Stimulated activated CD8-positive, alpha-beta memory T cell treated with anti-CD3 and anti-CD28 coated beads, Interleukin-7, amount 100 ng/mL, for 24 hours (primary cell): ENCODE results near the gene COPS6.

Experiments used
- DNase-seq: peaks from one replicate; pipeline ENCODE4 v3.0.0-alpha.2; 2020; ENCODE audit warnings: low read depth

The COPS6 gene

DNA sequence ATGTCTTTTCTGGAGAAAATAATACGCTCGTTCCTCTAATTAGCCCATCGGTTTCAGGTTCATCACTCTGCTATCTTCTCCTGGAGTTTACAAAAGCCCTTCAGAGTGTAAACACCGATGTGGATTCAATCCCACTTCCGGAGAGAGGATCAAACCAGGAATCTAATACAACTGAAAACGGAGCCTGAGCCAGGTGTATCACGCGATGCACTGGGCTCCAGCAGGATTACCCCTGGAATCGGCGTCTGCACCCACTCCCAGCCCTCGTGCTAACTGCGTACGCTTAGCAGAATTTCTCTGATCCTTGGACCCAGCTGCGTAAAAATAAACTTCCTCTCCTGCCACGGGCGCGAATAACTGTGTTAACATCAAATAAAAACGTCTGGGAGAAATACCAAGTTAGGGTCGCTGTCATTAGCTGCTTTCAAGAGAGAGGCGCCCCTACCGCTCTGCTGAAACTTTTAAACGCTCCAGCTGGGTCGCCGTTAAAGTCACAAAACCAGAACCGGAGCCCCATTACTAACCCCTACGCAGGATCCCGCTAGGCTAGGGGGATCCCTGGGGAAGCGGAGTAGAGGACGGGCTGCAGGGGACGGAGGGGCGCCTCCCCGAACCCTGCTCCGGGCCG is 7.7 kb upstream of the COPS6 start:
- no peak for DNase-seq

- peak; percentile 94 for DNase-seq
These were observed 7.2 kb upstream of the COPS6 start, which contains the start of gene ZNF3 for GRCh38 chr7:100081535-100082102. ZNF3 (minus strand) TSS chr7:100081723; CDS start chr7:100077357, 4,366 bp downstream.

DNA sequence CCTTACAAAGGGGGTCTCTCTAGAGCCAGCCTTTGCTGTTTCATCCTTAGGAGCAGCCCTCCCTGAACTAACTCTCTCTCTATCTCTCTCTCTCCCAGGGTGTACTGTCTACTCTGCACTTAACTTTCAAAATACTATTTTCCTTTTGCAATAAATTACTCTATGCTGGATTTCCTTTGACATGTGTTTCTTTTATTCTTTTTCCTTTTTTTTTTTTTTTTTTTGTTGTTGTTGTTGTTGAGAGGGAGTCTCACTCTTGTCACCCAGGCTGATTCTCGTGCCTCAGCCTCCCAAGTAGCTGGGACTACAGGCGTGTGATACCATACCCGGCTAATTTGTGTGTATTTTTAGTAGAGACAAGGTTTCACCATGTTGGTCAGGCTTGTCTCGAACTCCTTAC is 5.8 kb upstream of the COPS6 start:
- DNase-seq = no peak

DNA sequence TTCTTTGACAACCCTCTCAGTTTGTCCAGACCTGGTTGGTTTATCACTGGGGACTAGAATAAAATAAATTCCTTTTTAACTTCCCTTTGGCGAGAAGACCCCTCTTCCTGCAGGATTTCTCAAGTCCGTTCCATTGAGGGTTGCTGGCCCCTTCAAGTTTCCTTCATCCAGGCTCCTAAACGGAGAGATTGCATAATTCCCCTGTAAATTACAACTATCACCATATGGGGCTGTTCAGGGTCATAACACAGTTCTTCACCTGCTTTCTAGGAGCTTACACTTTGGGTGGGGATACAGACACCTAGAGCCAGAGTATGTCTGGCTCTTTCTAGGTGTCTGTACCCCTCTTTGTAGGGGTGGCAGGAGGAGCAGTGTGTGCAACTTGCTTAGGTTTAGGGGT is 3.3 kb upstream of the COPS6 start:
- DNase-seq = no peak

DNA sequence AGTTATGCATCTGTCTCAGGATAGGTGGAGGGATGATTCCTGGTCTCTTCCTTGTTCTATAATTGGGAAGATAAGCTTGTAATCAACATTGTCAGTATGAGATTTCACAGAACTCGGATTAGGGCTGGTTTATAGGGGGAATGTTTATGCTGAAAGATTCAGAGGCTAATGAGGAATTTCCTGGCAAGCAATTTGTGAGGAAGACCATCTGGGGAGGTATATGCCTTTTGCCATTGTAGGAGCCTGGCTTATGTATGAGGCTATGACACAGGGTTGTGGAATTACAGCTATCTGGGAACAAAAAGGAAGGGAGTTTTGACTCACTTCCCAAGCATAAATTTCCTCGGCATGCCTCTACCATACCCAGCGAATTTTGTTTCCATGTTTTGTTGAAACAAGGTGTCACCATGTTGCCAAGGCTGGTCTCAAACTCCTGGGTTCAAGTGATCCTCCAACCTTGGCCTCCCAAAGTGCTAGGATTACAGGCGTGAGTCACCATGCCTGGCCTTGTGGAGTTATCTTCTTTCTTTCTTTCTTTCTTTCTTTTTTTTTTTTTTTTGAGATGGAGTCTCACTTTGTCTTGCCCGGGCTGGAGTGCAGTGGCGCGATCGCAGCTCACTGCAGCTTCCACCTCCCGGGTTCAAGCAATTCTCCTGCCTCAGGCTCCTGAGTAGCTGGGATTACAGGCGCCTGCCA is 1.6 kb upstream of the COPS6 start:
- DNase-seq = no peak

DNA sequence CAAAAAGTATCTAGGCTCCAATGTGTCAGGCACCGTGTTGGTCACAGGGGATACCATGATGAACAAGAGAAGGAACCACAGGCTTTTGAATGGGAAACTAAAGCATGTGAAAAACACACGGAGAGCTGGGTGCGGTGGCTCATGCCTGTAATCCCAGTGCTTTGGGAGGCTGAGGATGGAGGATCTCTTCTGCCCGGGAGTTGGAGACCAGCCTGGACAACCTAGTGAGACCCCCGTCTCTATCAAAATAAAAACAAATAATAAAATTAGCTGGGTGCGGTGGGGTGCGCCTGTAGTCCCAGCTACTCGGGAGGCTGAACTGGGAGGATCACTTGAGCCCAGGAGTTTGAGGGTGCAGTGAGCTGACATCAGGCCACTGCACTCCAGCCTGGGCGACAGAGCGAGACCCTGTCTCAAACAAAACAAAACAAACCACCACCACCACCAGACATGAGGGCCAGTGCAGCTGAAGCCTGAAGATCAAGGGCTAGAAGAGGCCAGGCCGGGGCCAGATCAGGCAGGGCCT is 611 bp upstream of the COPS6 start:
- no peak for DNase-seq

GRCh38 chr7:100089458-100090196 is 858 bp downstream of the COPS6 start:
- DNase-seq = no peak

GRCh38 chr7:100090527-100091410 is 2.0 kb downstream of the COPS6 start:
- no peak for DNase-seq

GRCh38 chr7:100091411-100092181 is 2.8 kb downstream of the COPS6 start:
- no peak for DNase-seq

GRCh38 chr7:100093054-100093453 is 4.3 kb downstream of the COPS6 start:
- DNase-seq = no peak

DNA sequence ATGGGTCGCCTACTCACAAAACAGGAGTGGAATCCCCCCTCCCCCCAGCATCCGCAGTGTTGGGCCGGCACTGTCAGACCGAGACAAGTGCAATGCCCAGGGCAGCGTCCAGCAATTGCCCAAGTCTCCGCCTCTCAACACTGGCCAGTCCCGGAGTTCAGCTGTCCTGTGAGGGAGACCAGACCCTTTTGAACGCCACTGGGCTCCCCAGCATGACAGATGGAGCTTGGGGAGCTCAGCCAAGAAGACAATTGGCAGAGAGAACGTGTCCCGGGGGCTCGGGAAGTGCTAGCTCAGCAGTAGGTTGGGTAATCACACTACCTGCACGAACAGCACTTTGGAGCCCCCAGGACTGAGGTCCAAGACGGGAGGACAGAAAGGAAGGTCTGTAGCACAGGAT is 4.7 kb downstream of the COPS6 start:
- no peak for DNase-seq

DNA sequence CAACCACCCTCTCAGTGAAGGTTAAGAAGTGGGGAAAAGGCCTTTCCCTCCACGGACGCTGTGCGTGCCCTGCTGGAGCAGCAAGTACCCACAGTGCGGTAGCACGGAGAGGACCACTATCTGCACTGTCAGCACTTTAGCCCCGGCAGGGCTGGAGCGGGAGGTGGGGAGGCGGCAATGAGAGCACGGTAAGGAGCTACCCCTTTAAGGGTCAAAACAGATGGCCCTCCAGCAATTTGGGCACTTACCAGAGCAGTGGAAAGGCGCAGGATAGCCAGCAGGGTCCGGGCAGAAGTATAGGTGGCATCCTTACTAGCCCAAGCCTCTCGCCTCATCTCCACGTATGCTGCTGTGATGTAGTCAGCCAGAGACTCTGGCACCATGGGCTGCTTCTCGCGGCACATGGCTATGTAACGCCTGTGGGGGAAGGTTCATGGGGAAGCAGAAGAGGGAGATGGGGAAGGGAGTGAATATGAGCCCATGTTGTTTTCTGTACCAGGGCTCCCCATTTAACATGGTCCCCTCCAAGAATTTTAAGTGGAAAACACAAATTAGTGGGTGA is 5.2 kb downstream of the COPS6 start:
- no peak for DNase-seq

- DNase-seq = no peak
These were observed 6.5 kb downstream of the COPS6 start for GRCh38 chr7:100095289-100095688.

DNA sequence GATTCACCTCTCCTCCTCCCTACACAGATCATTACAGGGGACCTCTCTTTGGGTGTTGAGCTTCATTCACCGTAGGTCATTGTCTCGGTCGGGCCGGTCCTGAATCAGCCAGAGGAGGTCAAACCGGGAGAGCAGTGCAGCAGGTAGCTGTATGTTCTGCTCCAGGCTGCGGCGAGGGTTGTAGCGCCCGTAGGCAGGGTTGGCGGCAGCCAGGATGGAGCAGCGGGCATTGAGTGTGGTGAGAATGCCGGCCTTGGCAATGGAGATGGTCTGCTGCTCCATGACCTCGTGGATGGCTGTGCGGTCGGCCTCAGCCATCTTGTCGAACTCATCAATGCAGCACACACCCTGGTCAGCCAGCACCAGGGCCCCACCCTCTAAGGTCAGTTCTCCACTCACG is 6.9 kb downstream of the COPS6 start:
- no peak for DNase-seq

- no peak for DNase-seq
These were observed 10.1 kb downstream of the COPS6 start for GRCh38 chr7:100098913-100099312.

DNA sequence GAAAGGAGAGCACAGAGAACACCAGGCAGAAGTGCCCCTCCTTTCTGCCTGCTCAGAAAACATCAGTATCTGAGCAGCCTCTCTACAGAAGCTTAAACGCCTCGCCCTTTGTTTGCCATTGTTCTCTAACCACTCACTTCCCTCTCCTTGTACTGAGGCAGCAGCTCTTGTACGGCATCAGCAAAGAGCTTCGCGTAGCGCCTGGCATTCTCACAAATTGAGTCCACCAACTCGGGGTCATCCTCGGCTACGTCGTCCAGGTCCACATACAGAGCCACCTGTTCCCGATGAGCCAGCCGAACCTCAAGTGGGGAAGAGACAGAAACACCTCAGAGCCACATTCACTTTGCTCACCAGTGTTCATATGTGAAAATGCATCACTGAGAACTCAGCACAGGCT is 10.7 kb downstream of the COPS6 start:
- no peak for DNase-seq

DNA sequence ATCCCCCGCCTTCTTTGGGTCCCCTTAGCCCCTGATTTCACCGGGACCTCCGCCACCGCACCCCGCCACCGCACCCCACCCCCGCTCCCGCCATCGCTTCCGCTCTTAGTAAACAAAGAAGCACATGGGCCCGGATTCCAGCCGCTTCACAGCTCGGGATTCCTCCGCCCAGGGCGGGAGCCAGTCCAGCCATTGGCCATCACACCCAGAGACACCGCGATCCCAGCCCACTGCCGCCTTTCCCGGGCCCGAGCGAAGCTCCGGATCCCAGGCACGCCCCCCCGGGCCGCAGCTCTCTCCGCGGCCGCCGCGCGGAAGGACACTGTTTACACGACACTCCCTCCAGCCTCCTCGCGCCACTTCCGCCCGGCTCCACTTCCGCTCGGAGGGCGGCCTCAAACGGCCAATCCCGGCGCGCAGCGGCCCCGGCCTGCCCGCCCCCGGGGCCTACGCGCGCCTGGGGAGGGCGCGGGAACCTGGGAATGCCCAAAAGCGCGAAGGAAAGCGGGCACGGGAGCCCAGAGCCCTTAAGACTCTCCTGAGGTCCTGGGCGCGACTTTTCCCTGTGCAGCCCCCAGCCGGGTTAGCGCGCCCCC is 11.7 kb downstream of the COPS6 start:
- DNase-seq = peak; percentile 64

GRCh38 chr7:100101016-100101862 is 12.5 kb downstream of the COPS6 start, which contains the start of the genes AP4M1 and MCM7:
AP4M1 (plus strand) TSS chr7:100101643; CDS start chr7:100101715, 72 bp downstream.
MCM7 (minus strand) TSS chr7:100101397; CDS start chr7:100101294, 103 bp downstream.
- peak; percentile 94 for DNase-seq
